ENCODE data around the gene PDZD2.

DNA sequence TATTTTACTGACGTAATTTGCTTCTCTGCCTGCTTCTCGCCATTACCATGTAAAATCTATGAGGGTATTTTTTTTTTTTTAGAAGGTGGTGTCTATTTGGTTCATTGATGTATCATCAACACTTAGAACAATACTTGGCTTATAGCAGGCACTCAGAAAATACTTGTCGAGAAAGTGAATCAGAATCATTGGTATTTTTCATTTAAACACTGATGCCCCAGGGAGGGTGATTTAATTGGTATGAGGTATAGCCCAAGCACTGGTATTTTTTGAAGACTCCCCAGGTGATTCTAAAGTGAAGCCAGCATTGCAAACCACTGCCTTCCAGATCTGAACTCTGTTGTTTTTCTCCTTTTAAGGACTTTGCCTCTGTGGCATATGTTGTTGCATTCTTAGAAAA is 16.6 kb downstream of the PDZD2 start:
- TF ChIP-seq, protein P1, sequence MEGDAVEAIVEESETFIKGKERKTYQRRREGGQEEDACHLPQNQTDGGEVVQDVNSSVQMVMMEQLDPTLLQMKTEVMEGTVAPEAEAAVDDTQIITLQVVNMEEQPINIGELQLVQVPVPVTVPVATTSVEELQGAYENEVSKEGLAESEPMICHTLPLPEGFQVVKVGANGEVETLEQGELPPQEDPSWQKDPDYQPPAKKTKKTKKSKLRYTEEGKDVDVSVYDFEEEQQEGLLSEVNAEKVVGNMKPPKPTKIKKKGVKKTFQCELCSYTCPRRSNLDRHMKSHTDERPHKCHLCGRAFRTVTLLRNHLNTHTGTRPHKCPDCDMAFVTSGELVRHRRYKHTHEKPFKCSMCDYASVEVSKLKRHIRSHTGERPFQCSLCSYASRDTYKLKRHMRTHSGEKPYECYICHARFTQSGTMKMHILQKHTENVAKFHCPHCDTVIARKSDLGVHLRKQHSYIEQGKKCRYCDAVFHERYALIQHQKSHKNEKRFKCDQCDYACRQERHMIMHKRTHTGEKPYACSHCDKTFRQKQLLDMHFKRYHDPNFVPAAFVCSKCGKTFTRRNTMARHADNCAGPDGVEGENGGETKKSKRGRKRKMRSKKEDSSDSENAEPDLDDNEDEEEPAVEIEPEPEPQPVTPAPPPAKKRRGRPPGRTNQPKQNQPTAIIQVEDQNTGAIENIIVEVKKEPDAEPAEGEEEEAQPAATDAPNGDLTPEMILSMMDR (IDR thresholded peaks at IDR 0.05; ENCODE audit: low read depth, low read length, poor library complexity, severe bottlenecking): no peak
- TF ChIP-seq EZH2phosphoT487 (IDR thresholded peaks at IDR 0.05; ENCODE audit: borderline replicate concordance, low read length): no peak

Data from DOHH2 (cell line).